Stimulated activated CD8-positive, alpha-beta memory T cell treated with anti-CD3 and anti-CD28 coated beads, Interleukin-15, amount 100 ng/mL, for 1 hour (primary cell): Measurements from ENCODE around the gene ETNK1.
"Not testable (repeated sequence)": the region's sequence is repeated elsewhere in the genome, so short reads cannot be mapped to it uniquely, and the experiment has no call there.

ENCODE experiments used
- DNase-seq: peaks from one replicate; pipeline ENCODE4 v3.0.0-alpha.2; 2020; ENCODE audit warnings: low read depth

ETNK1 gene

DNA sequence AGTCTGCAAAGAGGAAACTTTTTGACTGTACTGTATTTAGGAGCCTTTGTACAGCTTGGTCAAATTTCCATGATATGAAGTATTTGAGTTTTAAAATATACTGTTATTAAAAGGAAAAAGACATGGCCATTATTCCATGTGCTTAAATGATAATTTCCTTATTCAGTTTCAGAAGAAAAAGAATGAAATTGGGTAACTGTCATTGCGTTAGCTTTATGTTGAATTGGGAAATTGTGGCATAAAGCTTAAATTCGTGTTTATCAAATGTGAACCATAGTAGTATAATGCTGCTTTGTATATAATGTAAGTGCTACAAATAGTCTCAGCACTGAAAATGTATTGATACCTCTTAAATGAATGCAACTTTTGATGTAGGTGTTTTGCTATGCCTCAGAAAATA is 64.9 kb downstream of the ETNK1 start:
- DNase-seq = no peak

DNA sequence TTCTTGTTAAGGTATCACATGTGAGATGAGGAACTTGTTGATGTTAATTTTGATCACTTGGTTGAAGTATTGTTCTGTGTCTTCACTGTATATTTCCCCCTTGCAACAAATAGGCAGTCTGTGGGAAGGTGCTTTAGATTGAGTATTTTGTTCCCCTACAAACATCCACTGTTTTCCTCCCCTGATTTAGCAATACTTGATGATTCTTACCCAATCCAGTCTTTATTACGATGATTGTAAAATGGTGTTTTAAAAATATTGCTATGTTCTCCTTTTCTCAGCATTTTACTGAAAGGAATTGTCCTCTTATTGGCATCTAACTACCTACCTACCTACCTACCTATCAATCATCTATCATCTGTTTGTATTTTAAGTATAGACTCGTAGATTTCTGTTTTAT is 66.3 kb downstream of the ETNK1 start:
- no peak for DNase-seq

DNA sequence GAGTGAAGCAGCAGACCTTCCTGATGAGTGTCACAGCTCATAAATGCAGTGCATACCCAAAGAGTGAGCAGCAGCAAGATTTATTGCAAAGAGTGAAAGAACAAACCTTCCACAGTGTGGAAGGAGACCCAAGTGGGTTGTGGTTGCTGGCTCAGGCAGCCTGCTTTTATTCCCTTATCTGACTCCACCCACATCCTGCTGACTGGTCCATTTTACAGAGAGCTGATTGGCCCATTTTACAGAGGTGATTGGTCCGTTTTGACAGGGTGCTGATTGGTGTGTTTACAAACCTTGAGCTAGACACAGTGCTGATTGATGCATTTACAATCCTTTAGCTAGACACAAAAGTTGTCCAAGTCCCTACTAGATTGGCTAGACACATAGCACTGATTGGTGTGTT is 67.5 kb downstream of the ETNK1 start:
- DNase-seq = not testable (repeated sequence)

- DNase-seq = no peak
Measured at GRCh38 chr12:22692964-22693555, 68.1 kb downstream of the ETNK1 start.

DNA sequence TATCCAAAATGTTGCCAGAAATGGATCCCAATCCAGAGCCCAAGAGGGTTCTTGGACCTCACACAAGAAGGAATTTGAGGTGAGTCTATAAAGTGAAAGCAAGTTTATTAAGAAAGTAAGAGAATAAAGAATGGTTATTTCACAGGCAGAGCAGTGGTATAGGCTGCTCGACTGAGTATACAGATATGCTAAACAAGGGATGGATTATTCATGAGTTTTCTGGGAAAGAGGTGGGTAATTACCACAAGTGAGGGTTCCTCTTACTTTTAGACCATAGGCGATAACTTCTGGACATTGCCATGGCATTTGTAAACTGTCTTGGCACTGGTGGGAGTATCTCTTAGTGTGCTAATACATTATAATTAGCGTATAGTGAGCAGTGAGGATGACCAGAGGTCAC is 73.6 kb downstream of the ETNK1 start:
- no peak for DNase-seq

DNA sequence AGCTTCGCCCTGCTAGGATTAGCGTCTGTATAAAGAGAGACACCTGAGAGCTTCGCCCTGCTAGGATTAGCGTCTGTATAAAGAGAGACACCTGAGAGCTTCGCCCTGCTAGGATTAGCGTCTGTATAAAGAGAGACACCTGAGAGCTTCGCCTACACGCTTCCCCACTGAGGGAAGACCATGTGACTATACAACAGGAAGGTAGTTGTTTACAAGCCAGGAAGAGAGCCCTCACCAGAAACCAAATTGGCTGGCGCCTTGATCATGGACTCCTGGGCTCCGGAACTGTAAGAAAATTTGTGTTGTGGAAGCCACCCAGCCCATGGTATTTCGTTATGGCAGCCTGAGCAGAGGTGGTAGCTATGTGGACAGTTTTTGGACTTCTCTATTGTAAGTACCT is 74.7 kb downstream of the ETNK1 start:
- DNase-seq = not testable (repeated sequence)

GRCh38 chr12:22700106-22700505 is 75.1 kb downstream of the ETNK1 start:
- no peak for DNase-seq

DNA sequence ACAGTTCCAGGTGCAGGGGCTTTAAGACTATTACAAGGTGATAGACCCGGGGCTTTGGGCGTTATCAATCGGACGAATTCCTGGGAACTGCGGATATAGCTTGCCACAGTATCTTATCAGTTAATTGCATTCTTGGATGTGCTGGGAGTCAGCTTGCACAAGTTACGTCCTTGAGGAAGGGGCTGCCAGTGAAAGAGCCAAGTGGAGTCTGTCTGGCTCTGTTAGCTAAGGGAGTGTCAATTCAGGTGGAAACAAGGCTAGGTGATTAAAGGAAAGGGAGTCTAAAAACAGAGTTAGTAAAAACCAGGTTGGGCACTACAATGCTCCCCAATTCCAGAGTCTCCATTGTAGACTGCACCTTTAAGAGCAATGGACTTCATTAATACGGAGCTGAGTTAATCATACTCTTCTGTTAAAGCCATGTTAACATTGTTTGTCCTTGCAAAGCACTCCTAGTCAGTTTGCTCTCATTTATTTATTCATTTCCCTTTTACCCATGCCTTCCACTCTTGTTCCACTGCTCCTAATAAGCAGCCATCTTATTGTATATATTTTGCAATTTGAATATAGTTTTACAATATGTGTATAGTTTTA is 76.3 kb downstream of the ETNK1 start:
- DNase-seq = not testable (repeated sequence)

- no peak for DNase-seq
Measured at GRCh38 chr12:22702690-22703089, 77.7 kb downstream of the ETNK1 start.

DNA sequence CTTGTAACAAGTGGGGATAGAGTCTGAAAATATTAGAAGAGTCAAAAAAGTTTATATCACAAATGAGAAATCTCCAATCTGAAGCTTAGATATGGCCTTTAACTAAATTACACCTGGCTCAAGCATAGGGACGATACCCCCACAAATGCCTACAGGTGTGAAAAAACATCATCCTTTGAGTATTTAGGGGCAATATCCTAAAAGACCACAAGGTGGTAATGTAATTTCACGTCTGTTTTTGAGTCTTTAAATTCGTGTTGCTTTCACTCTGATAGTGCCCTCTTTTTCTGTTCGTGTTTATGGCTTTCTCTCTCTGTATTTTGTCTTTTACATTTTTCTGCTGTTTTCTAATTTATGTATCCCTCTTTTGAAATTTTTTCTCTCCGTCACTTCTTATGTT is 84.3 kb downstream of the ETNK1 start:
- no peak for DNase-seq

- DNase-seq = no peak
Measured at GRCh38 chr12:22712083-22712482, 87.1 kb downstream of the ETNK1 start.

GRCh38 chr12:22715254-22715653 is 90.3 kb downstream of the ETNK1 start:
- DNase-seq = no peak

GRCh38 chr12:22719745-22720144 is 94.8 kb downstream of the ETNK1 start:
- no peak for DNase-seq

GRCh38 chr12:22722081-22722480 is 97.1 kb downstream of the ETNK1 start:
- no peak for DNase-seq

DNA sequence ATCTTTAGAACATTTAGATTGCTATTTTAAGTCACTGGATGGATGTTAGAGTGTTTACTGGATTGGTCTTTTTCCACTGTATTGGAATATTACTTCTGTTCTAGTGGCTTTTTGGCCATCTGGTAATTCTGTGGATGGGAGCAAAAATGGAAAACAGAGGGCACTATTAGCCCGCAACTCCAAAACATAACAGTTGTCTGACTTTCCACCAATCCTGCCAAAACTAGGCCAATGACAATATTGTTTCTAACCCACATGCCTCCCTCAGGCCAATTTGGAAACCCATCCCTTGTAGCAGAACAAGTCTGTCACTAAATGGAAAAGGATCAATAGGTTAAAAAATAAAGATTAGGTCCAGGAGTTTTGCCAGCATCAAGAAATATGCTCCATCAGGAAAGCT is 97.8 kb downstream of the ETNK1 start:
- no peak for DNase-seq

- DNase-seq = no peak
Measured at GRCh38 chr12:22728987-22729386, 104.0 kb downstream of the ETNK1 start.

DNA sequence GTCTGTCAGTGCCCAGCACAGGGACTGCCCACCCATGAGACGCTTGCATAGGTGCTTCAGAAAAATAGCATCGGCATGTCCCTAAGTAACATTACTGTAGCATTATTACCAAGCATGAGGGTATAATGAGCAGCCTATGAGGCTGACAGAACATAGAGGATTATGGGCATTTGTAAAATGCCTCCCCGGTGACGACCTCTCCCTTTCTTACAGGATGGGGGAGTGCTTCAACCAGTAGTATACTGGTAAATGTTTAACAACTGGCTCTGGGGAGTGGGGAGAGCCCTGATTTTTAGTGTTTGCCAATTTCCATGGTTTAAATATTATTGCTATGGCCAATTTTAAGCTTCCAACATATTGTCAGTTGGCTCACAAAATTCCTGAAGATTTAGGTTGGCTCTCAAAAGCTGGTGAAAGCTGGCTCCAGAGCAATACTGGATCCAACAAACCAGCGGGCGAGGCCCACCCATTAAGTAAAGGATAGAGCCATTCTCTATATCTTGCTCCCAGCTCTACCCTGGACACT is 104.5 kb downstream of the ETNK1 start:
- no peak for DNase-seq

- no peak for DNase-seq
Measured at GRCh38 chr12:22729957-22730443, 105.0 kb downstream of the ETNK1 start.

- no peak for DNase-seq
Measured at GRCh38 chr12:22731236-22731635, 106.3 kb downstream of the ETNK1 start.

GRCh38 chr12:22733756-22734155 is 108.8 kb downstream of the ETNK1 start:
- no peak for DNase-seq

DNA sequence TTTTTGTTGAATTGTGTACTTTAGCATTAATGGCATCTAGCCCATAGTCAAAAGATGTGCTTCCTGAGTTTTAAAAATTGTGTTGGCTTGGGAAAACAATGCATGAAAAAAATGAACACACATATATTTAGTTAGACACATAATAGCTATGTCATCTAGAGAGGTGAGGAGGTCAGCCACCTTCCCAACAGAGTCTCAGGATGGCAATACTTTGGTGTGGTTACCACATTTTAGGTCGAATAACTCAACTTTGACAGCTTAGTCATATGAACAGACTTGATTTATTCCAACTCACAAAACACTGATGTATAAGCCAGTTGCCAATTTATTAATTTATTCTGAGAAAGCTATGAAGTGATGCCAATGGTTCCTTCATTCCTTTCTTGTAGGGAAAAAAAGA is 114.0 kb downstream of the ETNK1 start:
- DNase-seq = no peak
